ENCODE results near the gene PRH2. TPM values are rescaled to one million over a fixed set of nuclear protein-coding genes. Genes with fewer than 3 reads are reported as not detected.

Gene PRH2
- total and polyA plus RNA-seq, 2 experiments from 2014 or later: 0.36 to 0.69 TPM

GRCh38 chr12:10956085-10956484 is 27.0 kb downstream of the PRH2 start (continued):
- TF ChIP-seq ETS1 (IDR thresholded peaks at IDR 0.05) (no peak), EZH2phosphoT487 (IDR thresholded peaks at IDR 0.05; ENCODE audit: unreplicated experiment) (no peak), REST (IDR thresholded peaks at IDR 0.05; ENCODE audit: unreplicated experiment) (no peak), ZNF331 (CRISPR knock-in tag; IDR thresholded peaks at IDR 0.05; ENCODE audit: low read depth) (no peak), CREB1 (CRISPR knock-in tag; IDR thresholded peaks at IDR 0.05; ENCODE audit: low read depth) (no peak), CTCF (conservative IDR thresholded peaks at IDR 0.05; ENCODE audit: low read depth in 2 of 2) (no peak)

GRCh38 chr12:10957741-10958140 is 28.7 kb downstream of the PRH2 start:
- Histone ChIP-seq H3F3A (replicated peaks; ENCODE audit: low read depth) (no peaks in the 10 kb centered on the region), H3K79me2 (replicated peaks; ENCODE audit: insufficient read depth) (peaks cover 20% of the 10 kb centered on the region), H3K9me2 (ENCODE audit: insufficient read depth) (0 out of 2 replicates have a peak, but pooled peaks cover 3% of the 10 kb centered on the region), H4K20me1 (replicated peaks; ENCODE audit: insufficient read depth) (no peaks in the 10 kb centered on the region; the same call in 1 of the 2 replicates), H3K4me2 (no peak overlapping the region), H3K36me3 (ENCODE audit: insufficient read depth) (no peaks in the 10 kb centered on the region), H3K27ac (ENCODE audit: low read depth) (no peak overlapping the region), H2AFZ (no peak overlapping the region), H3K4me3 (no peak overlapping the region), H3K4me1 (ENCODE audit: insufficient read depth) (no peaks in the 10 kb centered on the region), H3K27me3 (ENCODE audit: insufficient read depth) (no peaks in the 10 kb centered on the region)
- Mint-ChIP-seq H3K4me3 (no peak overlapping the region), H3K4me1 (no peaks in the 10 kb centered on the region; the same call in 2 of the 3 replicates), H3K9me3 (peaks cover 7% of the 10 kb centered on the region), H3K27ac (no peak overlapping the region), H3K27me3 (ENCODE audit: insufficient read depth, low read depth, poor library complexity) (no peaks in the 10 kb centered on the region), H3K36me3 (ENCODE audit: low read depth) (peaks cover 8% of the 10 kb centered on the region; the same call in 2 of the 3 replicates)
- DNase-seq (ENCODE audit: low spot score) (no peak), ATAC-seq (no peak)
- no peak for TF ChIP-seq NANOG (IDR thresholded peaks at IDR 0.05; ENCODE audit: borderline replicate concordance)
- no peak for TF ChIP-seq CREB1 (CRISPR knock-in tag; IDR thresholded peaks at IDR 0.05; ENCODE audit: low read depth)
- no peak for TF ChIP-seq STAT1 (IDR thresholded peaks at IDR 0.05; ENCODE audit: unreplicated experiment)
- no peak for TF ChIP-seq POLR2AphosphoS5 (IDR thresholded peaks at IDR 0.05; ENCODE audit: low read depth)
- TF ChIP-seq CTCF (conservative IDR thresholded peaks at IDR 0.05; ENCODE audit: low read depth in 2 of 2): no peak
- TF ChIP-seq ZNF114 (CRISPR knock-in tag; IDR thresholded peaks at IDR 0.05): no peak
- TF ChIP-seq EZH2 (IDR thresholded peaks at IDR 0.05; ENCODE audit: low read depth, unreplicated experiment): no peak

All from GM23338 (cell line).